HG03520 (cell line): Measurements from ENCODE around the gene OR2AP1.
"Not testable (repeated sequence)": the region's sequence is repeated elsewhere in the genome, so short reads cannot be mapped to it uniquely, and the experiment has no call there.

Experiments used
- ATAC-seq: cut with Tn5 transposase; IDR thresholded peaks from one replicate; pipeline ENCODE4 v1.9.1; 2021; ENCODE audit warnings: mild to moderate bottlenecking, moderate library complexity; ENCODE audit not compliant: unreplicated experiment

OR2AP1 gene

DNA sequence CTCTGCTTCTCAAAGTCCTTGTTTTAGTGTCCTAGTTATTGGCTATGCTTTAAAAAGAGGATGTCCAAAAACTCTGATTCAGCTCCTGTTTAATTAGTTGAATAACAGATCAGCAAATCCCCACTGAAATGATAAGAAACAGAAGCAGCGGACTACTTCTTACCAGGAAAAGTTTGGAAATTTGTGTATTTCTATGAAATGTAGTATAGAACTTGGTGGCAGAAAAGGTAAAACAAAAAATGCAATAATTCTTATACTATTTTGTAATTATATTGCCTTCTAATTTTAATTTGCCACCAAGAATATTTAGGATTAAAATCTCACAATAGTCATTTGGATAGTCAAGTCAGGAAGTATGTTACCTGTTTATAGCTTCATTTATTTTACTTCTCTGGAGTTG lies at the start of gene OR2AP1:
OR2AP1 (plus strand) TSS at position 301 of the 400 bp plus-strand sequence. CDS start 1,947 bp downstream, outside the sequence.
- no peak for ATAC-seq

DNA sequence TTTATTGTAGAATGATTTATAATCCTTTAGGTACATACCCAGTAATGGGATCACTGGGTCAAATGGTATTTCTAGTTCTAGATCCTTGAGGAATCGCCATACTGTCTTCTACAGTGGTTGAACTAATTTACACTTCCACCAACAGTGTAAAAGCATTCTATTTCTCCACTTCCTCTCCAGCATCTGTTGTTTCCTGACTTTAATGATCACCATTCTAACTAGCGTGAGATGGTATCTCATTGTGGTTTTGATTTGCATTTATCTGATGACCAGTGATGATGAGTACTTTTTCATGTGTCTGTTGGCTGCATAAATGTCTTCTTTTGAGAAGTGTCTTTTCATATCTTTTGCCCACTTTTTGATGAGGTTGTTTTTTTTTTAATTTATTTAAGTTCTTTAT lies 24.0 kb upstream of the OR2AP1 start:
- ATAC-seq: not testable (repeated sequence)

DNA sequence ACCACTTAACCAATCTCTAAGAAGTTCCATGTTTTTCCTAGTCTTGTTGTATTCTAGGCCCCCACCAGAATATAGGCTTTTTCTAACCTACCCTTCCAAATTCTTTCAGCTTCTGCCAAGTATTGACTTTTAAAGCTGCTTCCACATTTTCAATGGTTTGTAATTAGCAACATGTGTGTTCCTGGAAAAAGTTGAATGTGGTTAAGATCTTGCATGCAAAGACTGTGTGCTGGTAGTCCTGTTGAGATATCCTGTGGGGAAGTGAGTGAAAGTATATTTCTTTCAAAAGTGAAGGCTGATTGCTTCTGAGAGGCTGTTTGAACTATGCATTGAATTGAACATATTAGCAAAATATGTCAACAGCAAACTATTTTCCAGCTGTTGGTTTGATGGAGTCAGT lies 23.5 kb upstream of the OR2AP1 start:
- no peak for ATAC-seq

DNA sequence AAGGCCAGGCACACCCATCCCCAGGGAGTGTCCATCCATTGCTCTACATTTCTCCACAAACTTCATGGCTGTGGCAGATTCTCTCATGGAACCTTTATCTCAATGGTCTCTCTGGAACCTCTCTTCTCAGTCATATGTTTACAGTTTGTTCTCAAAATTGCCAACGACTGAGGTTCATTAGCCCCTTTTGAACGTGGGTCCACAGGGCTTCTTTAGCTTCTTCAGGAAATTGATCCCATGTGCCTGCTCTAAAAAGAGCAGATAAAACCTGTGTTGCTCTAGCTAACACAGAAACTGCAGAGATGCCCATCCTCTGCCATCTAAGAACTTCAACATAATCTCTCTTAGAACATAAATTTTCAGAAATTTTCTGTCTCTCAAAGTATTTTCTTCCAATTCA lies 23.0 kb upstream of the OR2AP1 start, which contains the start of gene OR6C4:
OR6C4 (plus strand) TSS at position 301 of the 400 bp plus-strand sequence. CDS start 1,625 bp downstream, outside the sequence.
- ATAC-seq: no peak

DNA sequence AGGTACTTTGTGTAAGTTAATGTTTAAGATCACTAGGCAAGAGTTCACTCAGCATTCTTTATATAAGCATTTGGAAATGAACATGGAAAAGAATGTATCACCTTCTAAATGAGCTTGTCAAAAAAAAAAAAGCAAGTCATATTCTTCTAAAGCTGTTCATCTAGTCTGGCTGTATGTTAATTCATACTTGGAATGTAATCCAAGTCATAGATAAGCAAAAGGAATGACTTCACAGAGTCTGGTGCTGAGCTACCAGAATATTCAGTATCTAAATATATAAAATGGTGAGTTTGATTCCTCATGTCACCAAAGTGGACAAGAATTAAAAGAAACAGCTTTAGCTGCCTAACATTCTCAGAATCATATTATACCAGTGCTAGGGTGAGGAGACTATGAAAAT lies 18.0 kb upstream of the OR2AP1 start:
- no peak for ATAC-seq

DNA sequence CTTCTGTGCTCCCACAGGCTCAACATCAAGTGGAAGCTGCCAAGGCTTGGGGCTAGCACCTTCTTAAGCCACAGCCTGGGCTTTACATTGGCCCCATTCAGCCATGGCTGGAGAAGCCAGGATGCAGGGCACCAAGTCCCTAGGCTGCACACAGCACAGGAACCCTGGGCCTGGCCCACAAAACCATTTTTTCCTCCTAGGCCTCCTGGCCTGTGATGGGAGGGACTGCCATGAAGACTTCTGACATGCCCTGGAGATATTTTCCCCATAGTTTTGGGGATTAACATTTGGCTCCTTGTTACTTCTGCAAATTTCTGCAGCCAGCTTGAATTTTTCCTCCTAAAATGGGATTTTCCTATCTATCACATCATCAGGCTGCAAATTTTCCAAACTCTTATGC lies 2.2 kb upstream of the OR2AP1 start:
- not testable (repeated sequence) for ATAC-seq

DNA sequence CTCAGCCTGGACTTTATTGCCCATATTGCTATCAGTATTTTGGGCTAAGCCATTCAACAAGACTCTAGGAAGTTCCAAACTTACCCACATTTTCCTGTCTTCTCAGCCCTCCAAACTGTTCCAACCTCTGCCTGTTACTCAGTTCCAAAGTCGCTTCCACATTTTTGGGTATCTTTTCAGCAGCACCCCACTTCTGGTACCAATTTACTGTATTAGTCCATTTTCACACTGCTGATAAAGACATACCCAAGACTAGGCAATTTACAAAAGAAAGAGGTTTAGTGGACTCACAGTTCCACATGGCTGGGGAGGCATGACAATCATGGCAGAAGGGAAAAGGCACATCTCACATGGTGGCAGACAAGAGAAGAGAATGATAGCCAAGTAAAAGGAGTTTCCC lies 1.6 kb upstream of the OR2AP1 start:
- ATAC-seq: not testable (repeated sequence)

DNA sequence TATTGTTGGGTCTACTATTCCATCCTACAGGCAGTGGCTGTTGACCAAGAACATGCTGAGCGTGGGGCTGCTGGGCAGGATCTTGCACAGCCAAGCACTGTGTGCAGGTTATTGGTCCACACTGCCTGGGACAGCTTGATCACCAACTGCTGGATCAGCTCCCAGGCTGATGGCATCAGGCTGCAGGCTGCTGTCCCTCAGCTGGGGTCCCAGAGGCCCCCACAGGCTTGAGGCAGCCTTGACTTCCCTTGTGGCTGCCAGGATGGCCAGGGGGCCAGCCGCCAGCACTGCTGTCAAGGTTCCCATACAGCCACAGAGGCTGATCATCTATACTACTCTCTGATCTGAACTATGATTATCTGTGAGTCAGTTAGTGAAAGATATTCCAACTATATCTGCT lies 9.8 kb downstream of the OR2AP1 start:
- no peak for ATAC-seq

DNA sequence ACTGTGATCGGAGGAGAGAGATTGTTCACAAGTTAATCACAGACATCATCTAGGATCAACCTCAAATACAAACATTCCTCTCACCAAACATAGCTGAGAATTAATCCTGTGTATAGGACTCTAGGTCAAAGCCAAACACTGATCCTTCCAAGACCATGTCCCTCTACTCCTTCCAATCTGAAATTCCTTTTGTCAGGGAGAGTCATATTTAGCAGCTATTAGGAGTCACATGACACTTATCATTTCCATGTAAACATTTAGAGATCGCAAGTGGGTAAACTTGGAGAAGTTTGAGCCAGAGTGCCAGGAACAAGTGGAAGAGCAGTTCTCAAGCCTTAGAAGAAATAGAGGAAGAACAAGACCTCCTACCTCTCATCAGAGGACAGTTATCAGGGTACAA lies 13.5 kb downstream of the OR2AP1 start:
- no peak for ATAC-seq

DNA sequence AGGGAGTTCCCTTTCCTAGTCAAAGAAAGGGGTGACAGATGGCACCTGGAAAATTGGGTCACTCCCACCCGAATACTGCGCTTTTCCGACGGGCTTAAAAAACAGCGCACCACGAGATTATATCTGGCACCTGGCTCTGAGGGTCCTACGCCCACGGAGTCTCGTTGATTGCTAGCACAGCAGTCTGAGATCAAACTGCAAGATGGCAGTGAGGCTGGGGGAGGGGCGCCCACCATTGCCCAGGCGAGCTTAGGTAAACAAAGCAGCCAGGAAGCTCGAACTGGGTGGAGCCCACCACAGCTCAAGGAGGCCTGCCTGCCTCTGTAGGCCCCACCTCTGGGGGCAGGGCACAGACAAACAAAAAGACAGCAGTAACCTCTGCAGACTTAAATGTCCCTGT lies 17.9 kb downstream of the OR2AP1 start:
- not testable (repeated sequence) for ATAC-seq

DNA sequence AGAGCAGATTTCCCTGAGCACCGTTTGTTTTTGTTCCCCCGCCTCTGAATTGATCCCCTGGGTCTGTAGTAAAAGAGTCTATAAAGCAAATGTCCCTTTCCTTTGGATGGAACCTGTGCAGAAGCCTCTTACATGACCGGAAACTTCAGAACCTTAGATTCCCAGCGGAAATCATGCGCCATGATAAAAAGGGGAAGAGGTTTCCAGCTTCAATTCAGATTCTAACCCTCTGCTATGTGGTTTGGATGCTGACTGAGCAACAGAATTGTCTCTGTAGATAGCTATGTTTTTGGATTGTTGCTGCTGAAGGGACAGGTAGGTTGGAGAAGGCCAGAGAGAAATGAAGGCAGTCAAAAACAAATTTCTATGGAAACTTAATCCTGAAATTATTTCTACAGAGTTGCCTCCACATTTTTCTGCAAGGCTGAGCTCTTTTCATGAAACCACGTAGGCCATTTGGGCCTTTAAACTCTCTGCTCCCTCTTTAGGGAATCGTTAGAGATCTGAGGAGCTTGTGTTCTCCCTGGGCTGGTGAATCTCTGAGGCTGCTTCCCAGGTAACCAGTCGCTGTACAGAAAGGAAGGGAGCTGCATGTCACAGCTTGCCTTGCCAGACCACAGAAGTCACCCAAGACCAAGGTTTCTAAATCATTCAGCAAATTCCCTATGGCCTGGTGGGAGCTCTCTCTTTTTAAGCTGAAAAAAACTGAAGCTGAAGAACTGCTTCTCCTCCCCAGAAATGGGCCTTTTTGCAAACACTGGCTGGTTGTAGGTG lies 35.7 kb downstream of the OR2AP1 start:
- ATAC-seq: no peak

DNA sequence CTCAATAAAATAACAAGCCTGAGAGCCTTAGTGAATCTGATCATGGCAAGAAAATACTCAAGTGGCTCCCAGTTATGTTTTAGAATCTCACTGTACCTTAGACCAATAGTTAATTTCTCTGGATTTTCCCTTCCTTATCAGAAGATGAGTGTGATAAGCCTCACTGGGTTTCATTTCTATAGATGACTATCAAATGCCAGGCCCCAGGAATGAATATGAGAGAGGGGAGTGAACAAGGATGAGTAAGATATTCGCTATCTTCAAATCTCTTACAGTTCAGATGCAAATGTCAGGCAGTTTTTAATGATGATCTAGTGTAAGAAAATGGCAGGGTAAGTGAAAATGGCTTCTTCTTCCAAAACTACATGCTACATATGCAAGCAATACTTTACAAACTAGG lies 38.3 kb downstream of the OR2AP1 start:
- no peak for ATAC-seq

DNA sequence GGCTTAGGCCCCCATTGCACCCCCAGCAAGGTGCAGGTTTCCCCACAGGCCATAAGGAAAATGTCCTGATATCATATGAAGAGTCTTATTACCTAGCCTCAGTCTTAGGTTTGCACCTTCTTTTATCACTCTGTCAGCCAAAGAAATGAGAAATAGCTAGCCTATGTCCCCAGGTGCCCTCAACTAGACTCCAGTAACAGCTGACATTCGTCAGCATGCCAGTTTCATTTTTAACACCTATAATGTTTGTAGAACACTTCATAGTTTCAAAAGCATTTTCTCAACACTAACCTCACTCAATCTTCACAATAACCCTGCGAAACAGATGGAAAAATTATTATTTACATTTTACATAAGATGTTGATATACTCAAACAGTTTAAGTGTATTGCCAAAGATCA lies 40.4 kb downstream of the OR2AP1 start:
- ATAC-seq: no peak

DNA sequence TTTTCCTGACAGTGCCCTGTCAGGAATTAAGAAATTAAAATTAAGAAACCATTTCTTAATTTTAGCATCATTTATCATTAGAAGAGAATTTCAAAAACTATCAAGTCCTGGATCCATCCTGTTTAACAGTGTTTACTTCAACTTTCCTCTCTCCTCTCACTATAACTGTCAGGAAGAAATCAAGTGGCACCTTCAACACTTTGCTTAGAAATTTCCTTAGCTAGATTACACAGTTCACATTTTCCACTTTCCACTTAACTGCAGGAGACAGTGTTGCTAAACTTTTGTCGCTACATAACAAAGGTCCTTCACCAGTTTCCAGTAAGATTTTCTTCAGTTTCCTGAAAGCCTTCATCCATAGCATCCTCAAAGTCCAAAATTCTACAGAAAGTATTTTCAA lies 42.5 kb downstream of the OR2AP1 start:
- ATAC-seq: no peak

DNA sequence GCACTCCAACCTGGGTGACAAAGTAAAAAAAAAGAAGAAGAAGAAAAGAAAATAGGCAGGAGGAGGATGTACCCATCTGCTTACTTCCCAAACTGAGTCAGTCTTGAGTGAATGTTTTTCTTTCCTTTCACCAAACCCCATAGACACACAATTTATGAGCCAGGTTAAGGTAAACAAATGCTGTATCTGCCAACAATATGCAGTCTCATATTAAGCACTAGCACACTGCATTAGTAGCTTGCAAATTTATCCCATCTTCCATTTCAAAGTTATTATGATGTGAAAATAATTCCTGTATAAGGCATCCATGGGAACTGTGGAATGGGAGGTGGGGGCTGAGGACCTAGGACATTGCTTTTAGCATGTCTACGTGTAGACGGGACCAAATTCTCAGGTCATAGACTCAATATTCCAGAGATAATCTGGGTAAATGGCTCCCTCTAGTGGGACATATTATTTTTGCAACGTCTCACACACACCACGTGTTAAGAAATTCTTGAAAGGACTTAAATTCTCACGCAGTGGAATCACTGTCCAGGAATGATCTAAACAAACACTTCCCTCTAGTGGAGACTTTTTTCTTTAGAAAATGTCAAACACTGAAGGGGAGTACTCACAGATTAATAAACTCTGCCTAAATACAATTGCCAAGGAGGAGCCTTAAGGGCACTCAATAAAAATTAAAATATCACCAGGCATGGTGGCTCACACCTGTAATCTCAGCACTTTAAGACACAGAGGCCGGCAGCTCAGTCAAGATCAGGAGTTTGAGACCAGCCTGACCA lies 47.3 kb downstream of the OR2AP1 start:
- ATAC-seq: peak; percentile 76

DNA sequence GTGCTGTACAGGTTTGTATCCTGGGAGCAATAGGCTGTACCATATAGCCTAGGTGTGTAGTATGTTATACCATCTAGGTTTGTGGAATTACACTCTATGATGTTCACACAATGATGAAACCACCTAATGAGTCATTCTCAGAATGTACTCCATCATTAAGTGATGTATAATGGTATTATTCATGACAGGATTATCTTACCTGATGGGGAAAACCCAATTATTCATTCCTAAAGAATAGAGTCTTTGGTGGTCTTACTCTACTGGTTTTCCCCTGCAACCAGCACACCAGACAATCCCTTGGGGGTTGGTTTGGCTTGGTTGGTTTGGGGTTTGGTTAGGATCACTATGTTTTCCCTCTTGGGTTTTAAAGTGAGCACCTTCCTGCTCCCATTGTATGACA lies 51.8 kb downstream of the OR2AP1 start:
- ATAC-seq: peak; percentile 57
